Cerebellar nuclear complex (tissue), 1 donor: ENCODE measurements around the gene KRT76.

ENCODE experiments used
- DNase-seq, 2 experiments: peaks; one replicate each; lab custom pipeline; 2025; lab: John Stamatoyannopoulos, UW

The KRT76 gene

GRCh38 chr12:52730793-52731192, 46.4 kb downstream of the KRT76 start:
- no peak for DNase-seq

GRCh38 chr12:52730383-52730782, 46.8 kb downstream of the KRT76 start:
- DNase-seq = no peak

GRCh38 chr12:52729147-52729546, 48.0 kb downstream of the KRT76 start:
- no peak for DNase-seq

- DNase-seq = no peak
Observed at GRCh38 chr12:52728374-52728773, 48.8 kb downstream of the KRT76 start.

GRCh38 chr12:52727037-52727436, 50.1 kb downstream of the KRT76 start:
- DNase-seq = no peak

GRCh38 chr12:52726451-52726850, 50.7 kb downstream of the KRT76 start:
- no peak for DNase-seq

- no peak for DNase-seq
Observed at GRCh38 chr12:52724384-52724783, 52.8 kb downstream of the KRT76 start.

- no peak for DNase-seq
Observed at GRCh38 chr12:52722680-52723079, 54.5 kb downstream of the KRT76 start.

- DNase-seq = no peak
Observed at GRCh38 chr12:52721838-52722470, 55.2 kb downstream of the KRT76 start.

GRCh38 chr12:52720365-52720886, 56.7 kb downstream of the KRT76 start:
- DNase-seq = no peak
